HTERT RPE-1 (cell line): ENCODE measurements around the gene PKDREJ.

Source experiments
- in situ Hi-C: fragments of 300-500 bp; cut with MboI; formaldehyde crosslinking; loops from 4 replicates; pipeline ENCODE4 v1.14.3; 2020; ENCODE audit warnings: low sequenced_read_pairs

PKDREJ gene

GRCh38 chr22:46290121-46290842, 27.1 kb upstream of the PKDREJ start:
- in situ Hi-C loops, result no loop called here

- in situ Hi-C loops, result no loop called here
These were observed 26.2 kb upstream of the PKDREJ start for GRCh38 chr22:46289244-46289891.

DNA sequence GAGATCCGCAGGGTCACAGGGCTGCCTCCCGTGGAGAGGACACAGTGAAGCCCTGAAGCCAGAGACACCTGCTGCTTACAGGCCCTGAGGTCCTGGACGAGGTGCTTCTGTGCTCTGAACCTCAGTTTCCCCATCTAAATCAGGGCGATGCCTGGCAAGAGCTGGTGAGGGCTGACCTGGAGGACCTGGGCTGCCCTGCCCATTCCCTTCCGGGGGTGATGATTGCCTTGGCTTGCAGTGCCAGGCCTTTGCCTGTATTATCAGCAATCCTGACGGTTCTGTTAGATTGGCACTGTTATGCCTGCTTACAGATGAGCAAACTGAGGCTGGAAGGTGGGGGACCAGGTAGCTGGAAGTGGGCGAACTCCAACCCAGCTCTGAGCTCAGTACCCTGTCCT, 25.7 kb upstream of the PKDREJ start:
- in situ Hi-C loops, result no loop called here

DNA sequence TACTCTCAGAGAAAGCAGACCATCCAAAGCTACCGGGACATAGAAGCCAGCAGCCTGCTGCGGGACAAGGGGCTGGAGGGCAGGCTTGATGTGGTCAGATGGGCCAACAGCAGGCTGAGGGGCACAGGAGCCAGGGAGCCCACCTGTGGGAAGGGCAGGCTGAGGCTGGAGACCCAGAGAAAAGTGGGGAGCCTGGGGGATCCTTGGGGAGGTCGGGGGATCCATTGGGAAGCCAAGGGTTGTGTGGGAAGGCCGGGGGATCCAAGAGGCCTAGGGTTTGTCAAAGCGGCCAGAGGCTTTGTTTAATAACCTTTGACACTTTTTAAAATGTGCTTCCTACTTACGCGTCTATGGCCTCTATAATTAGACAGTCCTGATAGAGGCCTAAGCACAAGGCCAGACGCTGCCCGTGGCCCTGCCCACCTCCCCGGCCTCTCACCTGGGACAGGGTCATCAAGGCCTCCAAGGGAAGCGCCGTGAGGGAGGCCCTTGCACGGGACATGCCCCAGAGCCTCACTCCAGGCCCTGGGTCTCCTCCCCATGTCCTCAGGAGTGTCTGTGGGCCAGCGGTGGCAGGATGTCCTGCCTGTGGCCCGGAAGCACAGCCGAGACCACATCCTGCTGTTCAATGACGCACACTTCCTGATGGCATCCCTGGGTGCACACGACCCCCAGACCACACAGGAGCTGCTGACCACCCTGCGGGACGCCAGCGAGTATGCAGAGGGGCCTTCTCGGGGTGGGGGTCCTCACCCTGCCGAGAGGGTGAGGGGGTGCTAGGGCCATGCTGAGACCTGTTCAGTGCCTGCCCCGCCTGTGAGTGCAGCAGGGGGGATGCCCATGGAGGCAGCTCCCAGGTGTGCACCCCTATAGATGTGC, 25.0 kb upstream of the PKDREJ start:
- in situ Hi-C loops, result no loop called here

DNA sequence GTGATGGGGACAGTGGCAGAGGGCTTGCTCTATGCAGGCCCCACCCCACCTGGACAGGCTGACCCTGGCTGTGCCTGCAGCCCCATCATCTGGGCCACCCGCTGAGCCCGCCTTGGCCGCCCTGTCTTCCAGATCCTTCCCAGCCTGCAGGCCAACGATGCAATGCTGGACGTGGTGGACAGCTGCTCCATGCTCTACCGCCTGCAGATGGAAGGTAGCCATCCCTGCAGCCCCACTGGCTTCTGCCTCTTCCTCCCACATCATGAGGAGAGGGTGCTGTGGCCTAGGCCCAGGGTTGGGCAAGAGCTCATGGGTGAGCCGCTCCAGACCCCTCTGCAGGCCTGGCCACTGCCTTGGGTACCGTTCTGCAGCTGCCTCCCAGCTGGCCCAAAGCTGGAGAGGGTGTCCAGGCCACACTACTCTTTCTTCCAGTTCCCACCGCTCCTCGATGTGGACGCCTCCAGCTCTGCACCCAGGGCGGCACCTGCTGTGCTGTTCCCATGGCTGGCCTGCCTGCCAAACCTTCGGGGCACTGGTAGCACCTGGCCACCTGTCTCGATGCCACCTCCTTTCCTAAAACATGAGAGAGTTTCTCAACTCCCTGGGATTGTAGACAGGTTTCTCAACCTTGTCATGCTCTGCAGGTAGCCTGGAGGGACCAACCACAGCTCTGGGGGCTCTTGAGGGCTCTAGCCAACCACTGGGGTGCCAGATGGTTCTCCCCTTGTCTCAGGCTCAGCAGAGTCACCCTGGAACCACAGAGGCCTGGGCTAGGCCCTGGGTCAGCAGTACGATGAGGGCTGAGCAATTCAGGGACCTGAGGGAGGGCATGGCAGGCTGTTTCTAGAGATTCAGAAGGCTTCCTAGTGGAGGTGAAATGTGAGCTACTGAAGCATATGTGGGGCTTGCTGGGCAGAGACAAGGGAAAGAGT, 24.1 kb upstream of the PKDREJ start:
- in situ Hi-C loops, result no loop called here

DNA sequence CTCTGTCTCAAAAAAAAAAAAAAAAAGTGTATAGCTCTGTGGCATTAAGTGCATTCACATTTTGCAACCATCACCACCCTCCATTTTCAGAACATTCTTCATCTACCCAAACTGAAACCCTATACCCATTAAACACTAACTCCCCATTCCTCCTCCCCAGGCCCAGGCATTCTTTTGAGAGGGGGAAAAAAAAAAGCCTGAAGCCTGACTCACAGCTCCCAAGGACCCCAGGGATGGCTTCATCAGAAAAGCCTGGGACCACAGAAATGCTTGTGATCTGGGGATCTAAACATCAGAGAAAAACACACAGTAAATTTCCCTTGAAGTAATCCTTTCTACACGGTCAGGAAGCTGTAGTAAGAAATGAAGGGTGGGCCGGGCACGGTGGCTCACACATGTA, 22.9 kb upstream of the PKDREJ start:
- in situ Hi-C loops, result no loop called here

DNA sequence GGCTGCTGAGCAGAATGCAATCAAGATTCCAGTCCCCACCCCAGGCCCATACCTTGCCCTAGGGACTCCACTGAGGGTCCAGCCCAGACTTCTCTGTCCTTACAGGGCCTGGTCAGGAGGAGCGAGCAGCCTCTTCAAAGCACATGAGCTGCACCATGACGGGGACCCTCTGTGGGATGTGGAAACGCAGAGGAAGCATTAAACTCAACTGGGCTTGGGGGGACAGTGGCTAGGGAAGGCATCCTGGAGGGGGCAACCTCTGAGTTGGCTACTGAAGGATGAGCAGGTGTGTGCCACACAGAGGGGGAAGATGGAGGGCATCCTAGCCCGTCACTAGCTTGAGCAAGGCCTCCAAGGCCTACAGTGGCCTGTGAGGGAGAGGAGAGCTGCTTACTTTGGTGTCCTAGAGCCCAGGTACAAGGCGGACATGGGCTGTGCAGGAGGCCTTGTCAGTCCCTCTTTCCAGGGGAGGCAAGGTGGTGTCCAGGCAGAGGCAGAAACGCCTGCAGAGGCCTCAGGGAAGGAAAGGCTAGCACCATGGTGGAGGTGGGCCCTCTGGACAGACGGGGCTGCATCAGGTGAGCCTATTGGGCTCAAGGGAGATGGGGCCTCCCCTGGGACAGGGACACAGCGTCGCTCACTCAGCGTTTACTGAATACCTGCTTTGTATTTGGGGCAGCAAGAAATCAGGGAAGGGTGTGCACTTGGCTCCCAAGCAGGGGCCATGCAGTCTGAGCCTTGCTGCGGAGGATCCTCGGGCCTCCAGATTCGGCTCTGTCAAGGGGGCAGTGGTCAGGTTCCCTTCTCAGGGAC, 18.9 kb upstream of the PKDREJ start:
- in situ Hi-C loops, result no loop called here

DNA sequence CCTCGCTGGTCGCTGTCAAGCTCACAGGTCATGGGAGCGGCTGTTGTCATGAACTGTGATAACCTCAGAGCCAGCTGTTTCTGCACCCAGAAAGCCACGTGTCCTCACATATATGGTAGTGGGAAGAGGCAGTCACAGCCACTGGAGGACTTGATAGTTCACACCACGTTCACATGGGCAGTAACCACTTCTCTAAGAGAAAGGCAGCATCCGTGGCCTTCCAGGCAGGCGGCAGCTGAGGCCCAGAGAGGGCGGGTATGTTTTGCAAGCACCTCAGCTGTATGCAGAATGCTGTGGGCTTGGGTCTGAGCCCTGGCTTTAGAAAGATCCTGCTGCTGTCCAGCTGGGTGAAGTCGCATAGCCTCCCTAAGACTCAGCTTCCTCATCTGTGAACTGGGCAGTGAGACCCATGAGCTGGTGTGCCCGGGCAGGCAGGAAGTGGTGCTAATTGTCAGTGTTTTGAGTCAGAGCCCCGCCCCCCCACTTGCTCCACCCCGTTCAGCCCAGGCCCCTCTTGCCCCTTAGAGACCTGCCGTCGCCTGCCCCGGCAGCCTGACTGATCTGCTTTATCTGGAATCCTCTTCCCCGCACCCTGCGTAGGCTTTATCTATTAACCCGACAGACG, 18.0 kb upstream of the PKDREJ start:
- in situ Hi-C loops, result no loop called here

GRCh38 chr22:46280063-46280817, 17.1 kb upstream of the PKDREJ start:
- in situ Hi-C loops, result no loop called here

DNA sequence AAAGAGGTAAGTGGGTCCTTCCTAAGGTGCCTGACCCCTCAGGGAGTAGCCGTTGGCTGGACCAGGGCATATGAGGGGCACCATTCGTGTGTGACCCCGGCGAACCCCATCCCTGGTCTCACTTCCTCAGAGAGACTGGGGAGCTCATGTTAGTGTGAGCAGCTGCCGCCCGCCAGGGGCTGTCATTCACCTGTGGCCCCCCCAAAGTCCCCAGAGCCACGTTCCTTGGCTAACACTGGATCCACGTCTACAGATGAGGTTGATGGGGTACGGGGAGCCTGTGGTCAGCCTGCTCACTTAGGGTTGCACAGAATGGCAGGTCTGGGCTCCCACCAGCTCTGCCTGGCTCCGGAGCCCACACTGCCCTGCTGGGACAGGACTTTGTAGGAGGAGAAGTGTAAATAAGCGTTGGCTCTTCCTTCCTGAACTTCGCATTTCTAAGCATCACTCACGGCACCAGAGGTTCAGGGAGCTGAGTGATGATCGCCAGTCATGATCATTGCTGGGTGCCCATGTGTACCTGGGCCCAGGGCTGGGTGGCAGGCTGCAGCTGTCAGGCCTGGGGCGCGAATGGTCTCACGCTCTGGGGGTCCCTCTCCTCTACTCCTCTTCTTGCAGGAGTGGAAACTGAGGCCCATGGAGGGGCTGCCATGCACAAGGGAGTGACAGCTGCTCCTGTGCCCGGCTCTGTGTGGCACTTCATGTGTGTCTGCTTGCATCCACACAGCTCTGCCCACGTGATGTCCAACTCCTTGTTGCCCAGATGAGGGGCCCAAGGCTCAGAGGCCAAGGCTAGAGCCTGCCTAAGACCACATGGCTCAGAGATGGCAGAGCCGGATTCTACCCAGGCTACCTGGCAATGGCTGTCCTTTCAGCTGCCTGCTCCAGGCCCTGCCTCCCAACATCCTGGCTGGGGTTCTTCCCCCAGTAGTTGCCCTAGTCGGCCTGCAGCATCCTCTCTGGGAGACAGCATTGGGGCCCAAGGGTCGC, 15.8 kb upstream of the PKDREJ start:
- in situ Hi-C loops, result no loop called here

DNA sequence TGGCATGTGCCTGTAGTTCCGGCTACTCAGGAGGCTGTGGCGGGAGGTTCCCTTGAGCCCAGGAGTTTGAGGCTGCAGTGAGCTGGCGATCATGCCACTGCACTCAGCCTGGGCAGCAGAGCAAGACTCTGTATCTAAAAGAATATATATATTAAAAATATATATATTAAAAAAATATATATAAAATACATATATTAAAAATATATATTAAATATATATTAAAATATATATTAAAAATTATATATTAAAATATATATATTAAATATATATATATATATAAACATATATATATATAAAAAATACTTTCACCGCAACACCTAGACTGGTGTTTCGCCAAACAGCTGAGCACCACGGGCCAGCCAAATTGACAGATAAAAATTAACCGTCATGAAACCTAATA, 13.4 kb upstream of the PKDREJ start:
- in situ Hi-C loops, result no loop called here

- in situ Hi-C loops, result no loop called here
These were observed 12.4 kb upstream of the PKDREJ start for GRCh38 chr22:46275455-46276122.

- in situ Hi-C loops, result no loop called here
These were observed 11.2 kb upstream of the PKDREJ start for GRCh38 chr22:46274381-46274780.

DNA sequence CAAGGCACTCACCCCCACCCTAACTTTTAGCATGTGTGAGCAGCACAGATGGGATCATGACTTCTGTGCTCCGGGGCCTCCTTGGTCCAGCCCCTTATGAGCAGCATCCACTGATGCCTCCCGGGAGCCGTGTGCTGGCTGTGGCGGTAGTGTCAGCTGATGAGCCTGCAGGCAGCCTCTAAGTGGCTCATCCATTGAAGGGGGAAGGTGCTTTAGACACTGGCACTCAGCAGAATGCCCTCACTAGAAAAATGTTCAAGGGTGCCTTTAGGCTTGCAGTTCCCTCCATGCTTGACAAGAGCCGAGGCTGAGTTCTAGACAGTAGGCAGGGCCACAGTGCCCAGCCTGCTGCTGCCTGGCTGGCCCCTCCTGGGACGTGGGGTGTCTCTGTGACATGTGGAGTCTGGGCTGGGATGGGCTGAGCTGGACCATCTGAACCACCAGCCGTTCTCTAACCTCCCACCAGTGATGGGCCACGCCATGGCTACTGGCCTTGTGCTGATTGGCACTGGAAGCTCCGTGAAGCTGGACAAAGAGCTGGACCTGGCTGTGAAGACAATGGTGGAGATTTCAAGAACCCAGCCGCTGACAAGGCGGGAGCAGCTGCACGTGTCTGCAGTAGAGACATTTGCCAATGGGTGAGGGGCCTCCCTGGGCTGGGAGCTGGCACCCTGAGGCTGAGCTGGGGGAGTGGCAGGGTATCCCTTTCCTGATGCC, 10.4 kb upstream of the PKDREJ start:
- in situ Hi-C loops, result no loop called here

DNA sequence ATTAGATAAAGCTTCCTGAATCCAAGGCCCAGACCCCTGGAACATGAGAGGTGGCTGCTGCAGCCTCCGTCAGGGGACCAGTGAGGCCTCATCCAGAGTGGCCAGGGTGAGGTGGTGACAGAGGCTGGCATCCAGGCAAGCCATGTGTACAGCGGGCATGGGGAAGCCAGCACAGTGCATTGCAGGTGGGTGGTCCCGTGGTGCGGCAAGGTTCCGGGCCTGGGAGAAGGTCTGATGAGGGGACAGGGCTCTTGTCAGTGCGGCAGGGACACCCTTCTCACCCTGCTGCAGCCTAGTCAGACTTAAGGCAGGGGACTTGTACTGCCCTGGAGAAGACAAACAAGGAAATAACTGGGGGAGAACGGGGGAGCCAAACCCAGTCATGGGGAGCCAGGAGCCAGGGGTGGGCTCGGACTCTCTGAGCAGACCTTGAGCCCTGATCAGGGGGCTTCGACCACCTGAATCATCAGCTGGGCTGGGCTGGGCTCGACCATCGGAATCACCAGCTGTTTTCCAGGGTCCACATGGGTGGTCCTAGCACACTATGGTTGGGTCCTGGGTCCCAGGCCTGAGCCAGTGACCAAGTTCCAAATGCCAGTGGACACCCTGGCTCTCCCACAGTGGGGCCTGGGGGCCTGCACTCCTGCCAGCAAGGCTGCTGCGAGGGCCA, 9.8 kb upstream of the PKDREJ start:
- in situ Hi-C loops, result no loop called here

GRCh38 chr22:46272196-46272595, 9.1 kb upstream of the PKDREJ start:
- in situ Hi-C loops, result no loop called here
